NCI-H2227 (cell line): Measurements from ENCODE around the gene ATP6V1F.

ENCODE experiments used
- DNase-seq: peaks from one replicate; lab custom pipeline; 2025; ENCODE audit not compliant: unreplicated experiment; lab: John Stamatoyannopoulos, UW

The ATP6V1F gene

GRCh38 chr7:128914566-128915151 lies 52.0 kb downstream of the ATP6V1F start:
- DNase-seq = no peak

GRCh38 chr7:128915271-128915819 lies 52.7 kb downstream of the ATP6V1F start:
- DNase-seq = no peak
